HG03175 (cell line): ENCODE measurements around the gene PMEL.

Experiments used
- ATAC-seq: cut with Tn5 transposase; IDR thresholded peaks from one replicate; pipeline ENCODE4 v1.9.1; 2021; ENCODE audit warnings: mild to moderate bottlenecking, moderate library complexity; ENCODE audit not compliant: unreplicated experiment

The PMEL gene

GRCh38 chr12:55942577-55943136 lies 23.2 kb downstream of the PMEL start:
- ATAC-seq: no peak

GRCh38 chr12:55942055-55942454 lies 23.8 kb downstream of the PMEL start:
- ATAC-seq: no peak

DNA sequence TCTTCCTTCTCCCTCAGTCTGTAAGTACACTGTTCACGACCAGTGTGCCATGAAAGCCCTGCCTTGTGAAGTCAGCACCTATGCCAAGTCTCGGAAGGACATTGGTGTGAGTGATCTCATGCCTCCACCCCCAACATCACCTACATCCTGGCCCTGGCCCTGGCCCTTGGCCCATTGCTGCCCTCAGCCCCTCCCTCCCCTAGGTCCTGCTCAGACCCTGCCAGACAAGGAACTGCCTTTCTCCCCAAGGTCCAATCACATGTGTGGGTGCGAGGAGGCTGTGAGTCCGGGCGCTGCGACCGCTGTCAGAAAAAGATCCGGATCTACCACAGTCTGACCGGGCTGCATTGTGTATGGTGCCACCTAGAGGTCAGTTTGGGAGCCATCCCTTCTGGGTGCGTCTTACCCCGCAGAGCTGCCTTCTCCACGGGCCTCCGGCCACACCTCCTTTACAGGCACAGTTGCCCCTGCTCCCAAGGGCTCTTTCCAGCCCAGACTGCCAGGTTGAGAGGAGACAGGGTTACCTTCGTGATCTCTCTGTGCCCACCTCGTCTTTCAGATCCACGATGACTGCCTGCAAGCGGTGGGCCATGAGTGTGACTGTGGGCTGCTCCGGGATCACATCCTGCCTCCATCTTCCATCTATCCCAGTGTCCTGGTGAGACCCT lies 25.6 kb downstream of the PMEL start:
- ATAC-seq: peak; percentile 98

- no peak for ATAC-seq
These were observed 26.9 kb downstream of the PMEL start for GRCh38 chr12:55938826-55939501.

- ATAC-seq: no peak
These were observed 27.9 kb downstream of the PMEL start for GRCh38 chr12:55937981-55938380.

DNA sequence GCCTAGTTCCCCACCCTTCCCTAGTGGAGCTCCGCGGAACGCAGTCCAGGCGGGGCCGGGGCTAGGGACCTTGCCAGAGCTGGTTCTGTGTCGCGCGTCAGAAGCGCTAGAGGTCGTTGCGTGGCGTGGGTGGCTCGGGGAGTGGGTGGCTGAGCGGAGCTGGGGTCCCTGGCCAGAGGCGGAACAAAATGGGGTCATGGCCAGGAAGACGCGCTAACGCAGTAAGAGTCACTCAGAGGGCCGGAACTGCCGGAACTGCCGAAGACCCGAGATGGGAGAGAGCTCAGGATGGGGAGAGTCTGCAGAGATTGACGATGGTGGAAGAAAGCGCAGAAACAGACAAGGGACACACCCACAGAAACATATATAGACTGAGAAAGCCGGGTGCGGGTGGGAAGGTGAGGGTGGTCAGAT lies 30.1 kb downstream of the PMEL start:
- ATAC-seq: no peak

DNA sequence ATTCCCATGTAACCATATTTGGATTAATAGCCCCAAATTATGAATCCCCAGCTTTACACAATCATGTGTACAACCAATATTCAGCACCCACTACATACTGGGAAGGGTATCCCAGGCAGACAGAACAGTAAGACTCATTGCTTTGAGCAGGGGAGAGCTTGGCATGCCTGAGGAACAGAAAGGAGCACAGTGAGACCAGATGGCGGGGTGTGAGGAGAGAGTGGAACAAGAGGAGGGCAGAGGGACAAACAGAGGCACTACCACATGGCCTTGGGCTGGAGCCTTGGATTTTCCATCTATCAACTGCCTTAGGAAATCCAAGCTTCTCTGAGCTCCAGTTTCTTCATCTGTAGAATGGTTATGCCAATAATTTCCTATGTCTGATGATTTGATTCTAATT lies 31.1 kb downstream of the PMEL start:
- ATAC-seq: no peak

DNA sequence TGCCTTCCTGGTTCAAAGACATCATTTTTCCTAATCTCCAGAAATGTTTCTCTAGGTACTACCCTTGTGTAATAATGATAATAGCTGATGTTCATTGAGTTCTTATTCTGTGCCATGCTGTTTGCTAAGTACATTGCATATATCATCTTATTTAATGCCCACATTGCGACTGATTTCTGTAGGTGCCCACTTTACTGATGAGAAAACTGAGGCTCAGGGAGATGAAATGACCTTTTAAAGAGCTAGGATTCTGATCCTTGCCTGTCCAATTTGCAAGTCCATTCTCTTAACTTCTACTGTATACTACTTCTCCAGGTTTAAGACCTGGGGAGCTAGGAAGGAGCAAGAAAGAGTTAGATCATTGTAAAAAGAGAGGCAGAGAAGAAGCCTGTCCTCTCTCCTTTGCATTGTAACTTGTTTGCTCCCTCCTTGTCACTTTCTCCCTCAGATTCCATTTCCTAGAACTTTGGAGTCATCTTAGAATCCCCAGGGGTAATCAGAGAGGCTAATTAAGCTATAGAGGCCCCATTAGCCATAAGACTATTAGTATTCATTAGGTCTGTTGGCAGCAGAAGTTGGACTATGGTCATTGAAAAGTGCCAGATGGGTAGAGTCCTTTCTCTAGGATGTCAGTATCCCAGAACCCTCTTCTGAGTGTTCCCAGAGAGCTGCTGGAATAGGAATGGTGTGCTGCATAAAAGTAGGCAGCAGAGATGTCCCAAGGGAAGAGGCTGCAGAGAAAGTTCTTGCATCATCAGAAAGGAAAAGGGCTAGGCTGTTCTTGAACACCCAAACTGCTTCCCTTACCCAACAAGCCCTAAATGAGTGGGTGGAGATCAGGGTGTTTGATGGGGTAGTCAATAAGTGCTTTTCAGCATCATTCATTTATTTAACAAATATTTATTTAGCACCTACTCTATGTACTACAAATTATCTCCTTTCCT lies 31.8 kb downstream of the PMEL start:
- no peak for ATAC-seq

DNA sequence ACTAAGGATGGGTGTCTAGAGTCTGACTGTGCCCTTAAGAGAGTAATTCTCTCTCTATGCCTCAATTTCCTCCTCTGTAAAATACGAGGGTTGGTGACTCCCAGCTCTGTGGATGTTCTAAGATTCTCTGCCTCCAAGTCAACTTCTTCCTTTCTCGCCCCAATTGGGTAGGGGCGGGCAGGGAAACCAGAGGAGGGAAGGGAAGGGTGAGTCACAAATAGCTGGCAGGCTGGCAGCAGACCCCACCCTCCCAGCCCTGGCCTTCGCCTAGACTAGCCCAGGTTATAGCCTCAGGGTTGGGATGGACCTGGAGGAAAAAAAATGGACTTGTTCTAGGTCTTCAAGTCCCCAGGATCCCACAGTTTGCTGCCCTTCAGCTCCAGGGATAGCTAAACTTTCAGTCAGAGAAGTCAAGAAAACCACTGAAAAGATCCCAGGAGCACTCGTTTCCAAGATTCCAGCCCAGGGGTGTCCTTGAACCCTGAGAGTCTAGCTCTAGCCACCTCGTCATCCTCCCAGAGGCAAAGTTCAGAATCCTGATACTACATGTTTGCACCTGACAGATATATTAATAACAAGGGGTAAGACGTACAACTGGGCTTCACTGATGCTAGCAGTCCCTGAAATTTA lies 32.6 kb downstream of the PMEL start:
- no peak for ATAC-seq

- ATAC-seq: no peak
These were observed 33.3 kb downstream of the PMEL start for GRCh38 chr12:55932551-55932910.

DNA sequence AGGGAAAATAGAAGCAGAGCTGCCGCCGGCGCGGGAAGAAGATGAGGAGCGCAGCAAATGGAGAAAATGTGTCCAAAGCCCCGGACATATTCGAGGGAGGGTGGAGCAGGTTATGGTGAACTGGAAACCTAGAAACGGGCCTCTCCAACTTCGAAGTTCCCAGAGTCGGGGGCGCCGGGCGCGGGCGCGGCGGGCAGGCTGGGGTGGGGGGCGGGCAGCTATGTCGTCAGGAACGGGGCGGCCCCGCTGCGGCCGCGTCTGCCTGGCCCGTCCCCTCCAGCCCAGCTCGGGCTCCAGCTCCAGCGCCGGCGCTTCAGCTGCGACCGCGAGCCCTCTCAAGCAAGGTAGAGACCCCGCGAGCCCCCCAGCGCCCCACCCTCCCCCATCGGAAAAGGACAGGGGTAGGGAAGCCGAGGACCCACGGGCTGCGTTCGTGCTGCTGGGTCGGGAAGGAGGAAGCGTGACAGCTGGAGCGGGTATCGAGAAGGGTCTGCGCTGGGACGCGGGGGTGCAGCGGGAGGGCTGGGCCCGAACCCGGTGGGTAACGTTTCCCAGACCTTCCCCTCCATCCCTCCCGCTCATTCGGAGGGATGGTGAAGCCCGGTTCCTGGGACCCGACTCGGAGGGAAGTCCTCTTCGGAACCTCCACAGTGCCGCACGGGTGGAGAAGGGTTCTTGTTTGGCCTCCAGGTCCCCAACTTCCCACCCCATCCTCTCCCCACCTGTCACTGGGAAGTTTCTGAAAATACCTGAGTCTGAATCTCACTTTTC lies 33.9 kb downstream of the PMEL start:
- ATAC-seq: no peak

DNA sequence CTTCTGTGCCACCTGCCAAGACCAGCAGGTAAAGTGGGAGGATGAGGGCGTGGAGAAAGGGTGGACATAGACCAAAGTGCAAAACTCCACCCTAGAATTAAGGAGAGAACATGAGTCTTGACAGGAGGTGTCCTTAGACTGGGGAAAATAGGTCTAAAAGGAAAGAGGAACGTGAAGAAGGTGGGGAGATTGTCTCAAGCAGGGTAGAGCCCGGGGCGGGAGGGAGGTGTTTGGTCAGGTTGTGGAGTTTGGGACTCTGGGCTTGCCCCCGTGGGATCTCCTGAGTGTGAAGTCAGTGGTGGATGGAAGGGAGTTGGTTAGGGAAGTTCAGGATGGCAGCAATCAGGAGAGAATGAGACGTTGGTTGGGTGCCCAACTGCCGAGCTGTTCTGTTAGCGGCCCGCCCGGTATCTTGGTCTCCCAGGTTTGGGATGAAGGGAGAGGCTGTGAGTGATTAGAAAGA lies 34.5 kb downstream of the PMEL start:
- ATAC-seq: no peak

DNA sequence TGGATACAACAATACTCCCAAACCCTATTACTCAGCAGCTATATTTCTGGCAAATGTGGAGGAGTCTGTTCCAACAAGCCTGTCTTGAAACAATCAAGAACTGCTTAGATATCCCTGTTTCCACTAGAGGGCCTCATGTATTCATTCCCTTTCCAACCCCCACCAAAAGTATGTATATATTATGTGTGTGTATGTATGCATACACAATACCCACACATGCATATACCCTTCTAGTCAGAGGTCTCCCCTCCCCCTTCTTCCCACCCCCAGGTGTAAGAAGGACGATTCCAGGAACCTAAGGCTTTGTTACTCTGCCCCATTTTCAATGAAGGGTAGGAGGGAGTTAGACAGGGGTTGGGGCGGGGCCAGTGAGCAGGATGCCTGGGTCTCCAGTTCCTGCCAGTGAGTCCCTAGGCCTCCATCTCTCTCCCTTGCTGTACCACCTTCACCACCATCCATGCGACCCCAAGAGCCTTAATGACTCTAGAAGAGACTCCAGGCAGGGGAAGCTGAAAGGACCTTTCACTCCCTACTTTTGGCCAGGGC lies 35.0 kb downstream of the PMEL start, which contains the start of gene DGKA:
DGKA (plus strand) TSS at position 392 of the 546 bp plus-strand sequence. CDS start 5,342 bp downstream, outside the sequence.
- ATAC-seq: no peak

DNA sequence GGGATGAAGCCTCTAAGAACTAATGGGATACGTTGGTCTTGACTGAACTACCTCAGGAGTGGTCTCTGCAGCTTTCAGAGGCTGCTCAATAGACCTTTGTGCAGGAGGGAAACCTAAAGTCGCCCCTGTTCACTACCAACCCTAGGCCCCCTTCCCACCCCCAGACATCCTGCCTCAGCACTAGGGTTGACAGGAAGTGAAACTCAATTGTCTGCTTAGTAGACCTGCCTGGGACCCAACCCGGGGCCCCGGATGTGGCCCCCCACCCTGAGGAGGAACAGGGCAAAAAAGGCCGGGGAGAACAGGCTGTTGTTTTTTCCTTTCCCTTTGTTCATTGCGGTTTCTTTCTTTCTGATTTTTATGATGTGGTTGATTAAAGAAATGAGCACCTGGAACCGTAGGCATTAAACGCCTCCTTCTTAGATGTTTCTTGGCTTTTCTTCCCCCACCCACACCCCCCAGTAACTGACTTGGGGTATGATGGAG lies 36.5 kb downstream of the PMEL start:
- ATAC-seq: peak; percentile 37

DNA sequence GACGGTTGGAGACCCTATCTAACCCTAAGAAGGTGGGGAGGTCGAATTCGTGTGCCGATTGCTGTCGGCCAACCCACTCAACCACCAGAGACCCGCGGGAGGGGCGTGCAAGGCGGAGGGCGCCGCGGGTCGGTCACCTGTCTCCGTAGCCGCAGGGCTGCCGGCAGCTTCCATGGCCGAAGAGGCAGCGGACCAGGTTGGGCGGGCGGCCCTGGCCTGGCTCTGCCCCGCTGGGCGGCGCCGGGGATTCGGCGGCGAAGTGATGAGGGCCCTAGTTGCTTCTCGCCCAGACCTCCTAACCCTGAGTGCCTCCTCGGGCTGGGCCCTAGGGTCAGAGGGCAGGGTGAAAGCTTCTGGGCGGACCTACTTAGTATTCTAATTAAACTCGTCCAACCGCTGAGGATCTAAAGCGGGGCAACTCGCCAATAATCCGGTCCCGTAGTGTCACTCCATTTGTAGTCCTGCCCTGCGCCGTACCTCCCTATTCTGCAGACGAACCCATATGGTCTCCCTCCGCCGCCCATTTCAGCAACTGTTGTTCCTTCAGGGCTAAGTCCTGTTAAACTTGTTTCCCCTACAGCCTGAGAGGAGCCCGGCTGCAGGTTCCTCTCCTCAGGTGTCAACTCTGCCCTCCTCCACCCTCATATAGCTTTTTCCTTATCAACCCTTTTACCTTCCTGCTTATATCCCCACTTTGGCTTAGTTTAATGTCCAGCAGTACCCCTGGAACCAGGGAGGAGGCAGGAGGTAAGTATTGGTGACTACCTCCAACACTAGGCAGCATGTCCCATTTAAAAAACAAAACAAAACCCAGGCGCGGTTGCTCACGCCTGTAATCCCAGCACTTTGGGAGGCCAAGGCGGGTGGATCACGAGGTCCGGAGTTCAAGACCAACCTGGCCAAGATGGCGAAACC lies 38.0 kb downstream of the PMEL start, which contains the start of gene PYM1:
PYM1 (minus strand) TSS at position 307 of the 915 bp plus-strand sequence; CDS start at position 174, 133 bp downstream.
- peak; percentile 36 for ATAC-seq

DNA sequence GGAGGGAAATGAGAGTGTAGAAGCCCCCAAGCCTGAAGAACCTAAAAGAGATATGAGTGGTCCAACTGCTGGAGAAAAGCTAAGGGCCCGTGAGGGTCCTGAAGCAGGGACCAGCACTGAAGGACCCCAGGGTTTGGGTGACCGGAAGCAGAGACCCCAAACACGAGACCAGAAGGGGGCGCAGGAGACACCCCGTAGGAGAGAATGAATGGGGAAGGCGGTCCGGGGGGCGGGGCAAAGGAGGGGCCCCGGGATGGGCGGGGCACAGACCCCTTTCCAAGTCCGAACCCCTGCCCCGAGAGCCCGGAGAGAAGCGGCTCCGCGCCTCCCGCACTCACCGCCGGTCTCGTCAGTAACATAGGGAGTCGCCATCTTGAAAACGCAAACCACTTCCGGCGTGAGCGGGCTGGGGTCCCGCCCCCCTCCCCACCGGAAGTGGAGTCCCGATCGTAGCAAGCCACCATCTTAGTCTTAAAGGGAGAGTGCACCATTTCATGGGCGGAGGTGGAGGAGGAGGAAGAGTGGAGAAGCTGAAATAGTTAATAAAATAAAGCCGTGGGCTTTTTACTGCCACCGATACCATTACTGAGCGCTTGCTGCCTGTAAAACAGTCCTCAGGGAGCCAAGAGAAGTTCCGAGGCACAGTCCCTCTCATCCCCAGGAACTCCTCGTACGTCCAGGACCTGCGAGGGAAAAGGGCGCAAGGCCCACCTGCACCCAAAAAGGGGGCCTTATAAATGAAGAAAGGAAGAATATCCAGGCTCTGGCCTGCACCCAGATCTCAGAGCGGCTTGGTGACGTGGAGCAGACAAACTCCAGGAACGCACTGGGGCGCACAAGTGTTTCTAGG lies 38.9 kb downstream of the PMEL start:
- ATAC-seq: peak; percentile 49
